HG02588 (cell line): ENCODE data around the gene CPXM1.

Experiments
- ATAC-seq: cut with Tn5 transposase; IDR thresholded peaks from one replicate; pipeline ENCODE4 v1.9.1; 2021; ENCODE audit warnings: mild to moderate bottlenecking, moderate library complexity; ENCODE audit not compliant: unreplicated experiment

Gene CPXM1

DNA sequence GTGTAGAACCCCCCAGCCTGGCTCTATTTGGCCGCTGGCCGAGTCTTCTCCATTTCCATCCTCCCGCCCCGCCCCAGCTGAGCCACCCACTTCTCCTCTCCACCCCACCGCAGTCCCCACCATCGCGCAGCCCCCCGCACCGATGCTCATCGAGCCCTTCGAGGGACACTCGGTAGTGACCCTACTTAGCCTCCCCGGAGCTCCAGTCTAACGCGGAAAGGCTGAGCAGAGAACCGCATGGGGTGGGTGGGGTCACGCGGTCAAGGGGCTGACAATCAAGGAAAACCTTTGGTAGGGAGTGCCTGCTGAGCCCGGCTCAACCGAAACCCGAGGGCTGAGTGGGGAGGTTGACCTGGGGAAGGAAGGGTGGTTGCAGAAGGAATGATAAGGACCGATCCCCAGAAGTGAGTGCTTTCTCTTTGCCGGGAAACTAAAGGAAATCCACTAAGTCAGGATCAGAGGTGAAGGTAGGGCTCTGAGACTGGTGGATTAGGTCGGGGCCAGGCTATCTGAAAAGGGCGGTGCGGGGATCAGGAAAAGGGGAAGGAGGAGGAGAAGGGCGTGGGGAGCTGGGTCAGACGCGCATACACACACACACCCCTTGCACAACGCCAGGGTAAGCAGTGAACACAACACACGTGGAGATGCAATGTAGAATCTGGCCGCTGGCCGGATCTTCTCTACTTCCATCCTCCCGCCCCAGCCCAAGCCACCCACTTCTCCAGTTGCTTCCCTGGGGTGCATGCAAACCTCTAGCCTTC, 49.8 kb downstream of the CPXM1 start:
- no peak for ATAC-seq

DNA sequence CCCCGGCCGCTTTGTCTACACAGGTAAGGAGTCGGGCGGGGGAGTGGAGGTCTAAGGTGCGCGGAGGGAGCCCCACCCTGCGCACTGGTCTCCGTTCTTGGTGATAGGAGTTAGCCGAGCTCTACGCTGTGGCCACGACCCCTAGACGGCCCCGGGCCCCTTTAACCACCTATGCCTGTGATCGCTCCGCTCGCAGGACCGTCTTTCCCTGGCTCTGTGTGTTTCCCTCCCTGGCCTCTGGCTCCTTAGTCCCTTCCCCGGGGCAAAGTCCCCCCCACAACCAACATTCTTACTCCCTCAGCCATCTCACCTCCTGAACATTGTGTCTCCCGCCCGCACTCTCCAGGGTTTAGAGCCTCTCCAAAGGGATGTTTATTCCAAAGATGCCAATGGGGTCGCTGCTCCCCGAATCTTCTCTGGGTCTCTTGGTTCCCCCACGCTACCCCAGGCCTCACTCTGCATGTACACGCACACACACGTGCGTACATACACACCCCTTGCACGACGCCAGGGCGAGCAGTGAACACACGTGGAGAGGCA, 50.4 kb downstream of the CPXM1 start:
- no peak for ATAC-seq

DNA sequence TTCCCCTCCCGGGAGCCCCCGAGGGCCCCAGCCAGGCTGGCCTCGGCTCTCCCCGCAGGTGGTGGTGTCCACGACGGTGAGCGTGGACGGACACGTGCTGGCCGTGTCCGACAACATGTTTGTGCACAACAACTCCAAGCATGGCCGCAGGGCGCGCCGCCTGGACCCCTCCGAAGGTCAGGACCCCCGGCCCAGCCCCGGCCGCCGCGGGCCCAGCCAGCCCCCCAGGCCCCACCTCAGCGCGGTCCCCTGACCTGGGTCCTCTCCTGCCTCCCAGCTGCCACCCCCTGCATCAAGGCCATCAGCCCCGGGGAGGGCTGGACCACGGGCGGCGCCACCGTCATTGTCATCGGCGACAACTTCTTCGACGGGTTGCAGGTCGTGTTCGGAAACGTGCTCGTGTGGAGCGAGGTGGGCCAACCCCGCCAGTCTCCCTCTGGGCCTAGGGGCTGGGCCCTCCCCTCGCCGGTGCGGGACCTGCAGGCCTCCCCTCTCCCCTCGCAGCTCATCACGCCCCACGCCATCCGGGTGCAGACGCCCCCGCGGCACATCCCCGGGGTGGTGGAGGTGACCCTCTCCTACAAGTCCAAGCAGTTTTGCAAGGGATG, 51.0 kb downstream of the CPXM1 start:
- ATAC-seq: no peak

DNA sequence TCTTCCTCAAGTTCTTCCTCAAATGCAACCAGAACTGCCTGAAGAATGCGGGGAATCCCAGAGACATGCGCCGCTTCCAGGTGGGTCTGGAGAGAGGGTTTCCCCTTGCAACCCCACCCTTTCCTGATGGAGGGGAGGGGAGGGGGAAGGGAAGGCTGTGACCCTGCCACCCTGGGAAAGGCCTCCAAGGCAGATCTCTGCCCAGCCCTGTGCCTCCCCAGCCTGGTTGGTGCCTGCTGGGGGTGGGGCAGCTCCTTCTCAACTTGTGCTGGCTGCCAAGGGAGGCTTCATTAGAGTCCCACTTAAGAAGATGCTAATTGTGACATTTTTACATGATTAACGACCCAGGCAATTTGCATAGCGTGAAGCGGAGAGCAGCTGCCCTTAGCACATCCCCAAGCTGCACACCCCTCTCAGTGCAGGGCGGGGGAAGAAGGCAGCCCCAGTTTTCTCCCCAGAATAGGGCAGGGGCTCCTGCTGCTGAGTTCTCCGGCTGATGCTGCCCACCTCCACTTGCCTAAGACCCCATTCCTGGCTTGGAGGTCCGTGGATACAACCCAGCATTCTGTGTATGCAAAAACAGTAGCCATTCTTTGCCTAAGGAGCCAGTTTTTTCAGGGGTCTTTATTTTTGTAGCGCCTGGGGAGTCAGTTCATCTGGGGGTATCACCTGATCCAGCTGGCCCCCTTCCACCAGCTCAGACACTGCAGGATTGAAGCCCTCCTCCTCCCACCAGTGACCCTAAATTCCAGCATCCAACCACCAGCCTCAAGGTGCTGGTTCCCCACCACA, 51.7 kb downstream of the CPXM1 start:
- no peak for ATAC-seq

DNA sequence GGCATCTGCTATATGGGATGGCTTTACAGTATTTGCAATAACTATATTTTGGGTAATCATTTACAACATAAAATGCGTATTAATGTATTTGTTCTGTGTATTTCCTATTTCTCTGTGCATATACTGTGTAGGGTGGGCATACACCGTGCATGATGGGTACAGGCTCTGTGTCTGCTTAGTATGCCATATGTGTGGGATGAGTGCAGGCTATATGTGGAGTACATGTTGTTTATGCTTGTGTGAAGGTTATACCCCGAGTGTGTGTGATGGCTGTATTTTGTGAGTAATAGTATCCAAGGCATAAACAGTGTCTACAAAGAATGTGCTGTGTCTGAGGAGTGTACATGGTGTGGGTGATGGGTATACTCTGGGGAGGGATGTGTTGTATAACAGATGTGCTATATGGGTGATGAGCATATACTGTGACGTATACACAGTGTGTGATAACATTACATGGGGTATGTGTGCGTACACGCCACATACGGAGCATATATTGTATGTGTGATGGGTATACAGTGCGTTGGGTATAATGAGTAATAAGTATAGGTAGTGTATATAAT, 52.7 kb downstream of the CPXM1 start:
- ATAC-seq: no peak

DNA sequence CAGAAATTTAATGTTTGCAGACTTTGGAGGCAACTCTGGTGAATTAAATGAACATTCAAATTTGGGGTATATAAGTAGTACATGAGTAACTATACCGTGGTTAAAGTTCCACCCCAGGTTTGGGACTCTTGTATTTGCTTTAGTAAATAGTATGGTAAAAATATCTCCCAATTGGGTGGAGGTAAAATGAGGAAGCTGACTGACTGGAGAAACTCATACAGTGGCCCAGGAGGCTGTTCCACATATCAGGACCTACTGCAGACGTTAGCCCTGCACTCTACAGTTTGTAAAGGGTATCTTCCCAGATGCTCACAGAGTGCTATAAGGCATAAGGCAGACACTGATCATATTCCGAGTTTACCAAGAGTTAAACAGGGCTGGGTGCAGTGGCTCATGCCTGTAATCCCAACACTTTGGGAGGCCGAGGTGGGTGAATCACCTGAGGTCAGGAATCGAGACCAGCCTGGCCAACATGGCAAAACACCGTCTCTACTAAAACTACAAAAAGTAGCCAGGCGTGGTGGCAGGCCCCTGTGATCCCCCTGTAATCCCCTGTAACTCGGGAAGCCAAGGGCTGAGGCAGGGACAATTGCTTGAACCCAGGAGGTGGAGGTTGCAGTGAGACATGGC, 53.7 kb downstream of the CPXM1 start:
- ATAC-seq: no peak

DNA sequence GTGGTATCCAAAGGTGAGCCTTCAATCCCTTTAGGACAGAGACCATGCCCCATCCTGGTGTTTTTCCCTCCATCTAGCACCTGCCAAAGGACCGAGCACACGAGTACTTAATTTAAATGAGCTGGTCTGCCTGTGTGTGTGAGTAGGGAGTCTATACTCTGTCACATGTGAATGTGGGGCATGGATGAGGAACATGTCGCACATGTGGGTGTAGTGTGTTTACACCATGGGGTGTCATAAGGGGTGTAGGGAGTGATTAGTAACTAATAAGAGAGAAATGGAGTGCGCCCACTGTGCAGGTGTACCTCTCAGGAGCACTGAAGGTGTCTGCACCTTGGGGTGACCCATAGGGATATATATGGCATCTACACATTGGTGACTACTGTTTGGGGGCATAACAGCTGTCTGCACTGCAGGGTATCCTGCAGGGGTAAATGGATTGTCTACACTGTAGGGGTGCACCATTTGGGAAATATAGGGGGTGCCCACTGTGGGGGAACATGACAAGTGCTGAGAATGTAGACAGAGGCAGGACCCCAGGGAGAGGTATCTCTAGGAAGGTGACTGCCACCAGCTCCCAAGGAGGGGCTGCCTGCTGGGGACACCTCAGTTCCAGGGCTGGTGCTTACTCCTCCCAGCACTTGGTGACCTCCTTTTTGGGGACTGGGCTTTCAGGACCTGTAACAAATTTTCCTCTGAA, 54.3 kb downstream of the CPXM1 start:
- no peak for ATAC-seq

DNA sequence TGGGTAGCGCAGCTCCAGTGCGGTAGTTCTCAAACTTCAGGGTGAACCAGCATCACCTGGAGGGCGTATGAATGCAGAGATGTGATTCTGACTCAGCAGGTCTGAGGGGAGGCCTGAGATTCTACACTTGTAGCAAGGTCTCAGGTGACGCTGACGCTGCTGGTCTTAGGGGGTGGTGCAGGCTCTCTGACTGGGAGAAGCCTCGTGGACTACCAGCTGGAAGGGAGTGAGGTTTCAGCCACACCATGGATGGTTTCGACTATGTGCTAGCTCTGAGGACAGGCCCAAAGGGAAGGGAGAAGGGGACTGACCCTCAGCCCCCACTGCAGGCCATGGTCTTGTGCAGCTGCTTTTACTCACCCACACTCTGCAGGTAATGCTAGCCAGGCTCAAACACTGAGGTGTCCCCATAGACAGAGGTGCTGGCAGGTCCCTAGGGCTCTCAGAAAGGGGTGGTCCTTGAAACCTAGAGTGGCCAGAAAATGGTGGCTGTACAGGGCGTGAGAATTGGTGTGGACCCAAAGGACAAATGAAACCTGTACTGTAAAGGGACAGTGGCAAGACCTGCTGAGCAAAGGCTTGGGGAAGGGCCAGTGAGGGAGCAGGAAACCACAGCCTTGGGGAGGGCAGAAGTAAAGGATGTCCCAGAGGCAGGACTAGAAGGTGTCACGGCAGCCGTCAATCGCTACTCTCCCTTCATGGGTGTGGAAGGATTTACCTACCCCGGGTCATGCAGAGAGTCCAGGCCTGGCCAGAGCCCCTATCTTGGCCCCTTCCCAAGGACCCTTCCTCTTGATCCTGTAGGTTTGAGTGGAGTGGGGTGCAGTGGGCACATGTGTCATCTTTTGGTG, 55.1 kb downstream of the CPXM1 start:
- ATAC-seq: no peak
